Suppressor macrophage (primary cell): ENCODE measurements around the gene RHBDD1.
A peak's percentile ranks its signal among the peaks of the same experiment; 100 is the strongest.
"Not testable (repeated sequence)": the region's sequence is repeated elsewhere in the genome, so short reads cannot be mapped to it uniquely, and the experiment has no call there.

Experiments used
- DNase-seq, 4 experiments: peaks; one replicate each; pipeline ENCODE4 v3.0.0-alpha.2; 2020 to 2022

RHBDD1 gene

DNA sequence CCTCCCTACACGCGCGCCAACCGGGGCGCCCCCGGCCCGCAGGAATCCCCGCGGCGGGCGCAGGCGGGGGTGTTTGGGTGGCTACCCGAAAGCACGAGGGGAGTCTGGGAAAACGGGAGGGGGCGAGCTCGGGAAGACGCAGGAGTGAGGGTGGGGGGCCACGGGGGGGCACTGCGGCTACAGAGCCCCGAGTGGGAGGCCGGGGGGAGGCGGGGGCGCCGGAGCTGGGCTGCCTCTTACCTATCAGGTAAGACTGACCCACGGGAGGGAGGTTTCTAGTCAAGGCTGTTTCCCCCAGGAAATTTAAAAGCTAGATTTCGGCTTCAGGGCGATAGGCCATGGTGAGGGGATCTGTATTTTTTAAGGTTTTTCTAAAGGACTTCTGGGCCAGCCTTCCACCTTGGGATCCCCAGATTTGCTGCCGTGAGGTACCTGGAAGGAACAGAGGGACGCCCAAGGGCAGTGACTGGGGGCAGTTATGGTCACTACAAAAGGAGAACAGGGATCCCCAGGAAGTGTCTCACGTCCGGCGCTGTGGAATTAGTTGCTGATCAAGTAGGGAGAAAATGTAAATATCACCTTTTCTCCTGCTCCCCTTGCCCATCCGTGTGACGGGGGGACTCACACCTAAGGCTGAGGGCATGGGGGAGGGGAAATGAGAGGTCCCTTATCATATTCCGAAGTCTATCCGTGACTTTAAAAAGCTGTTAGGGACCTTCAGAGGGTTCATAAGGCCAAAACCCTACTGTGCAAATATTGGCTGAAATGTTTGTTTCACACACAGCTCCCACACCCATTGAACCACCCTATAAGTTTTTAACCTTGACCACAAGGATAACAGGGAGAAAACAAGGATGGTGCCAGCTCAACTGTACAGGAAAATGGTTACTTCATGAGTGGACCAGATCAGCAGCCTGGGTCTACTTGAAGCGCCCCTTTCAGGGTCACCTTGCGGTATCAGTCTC is 35.6 kb upstream of the RHBDD1 start:
- peak in 1 of 4 experiments; percentile 27 for DNase-seq

- DNase-seq: peak; percentile 7 to 55 (median 26)
These were observed 34.7 kb upstream of the RHBDD1 start for GRCh38 chr2:226800941-226801784.

DNA sequence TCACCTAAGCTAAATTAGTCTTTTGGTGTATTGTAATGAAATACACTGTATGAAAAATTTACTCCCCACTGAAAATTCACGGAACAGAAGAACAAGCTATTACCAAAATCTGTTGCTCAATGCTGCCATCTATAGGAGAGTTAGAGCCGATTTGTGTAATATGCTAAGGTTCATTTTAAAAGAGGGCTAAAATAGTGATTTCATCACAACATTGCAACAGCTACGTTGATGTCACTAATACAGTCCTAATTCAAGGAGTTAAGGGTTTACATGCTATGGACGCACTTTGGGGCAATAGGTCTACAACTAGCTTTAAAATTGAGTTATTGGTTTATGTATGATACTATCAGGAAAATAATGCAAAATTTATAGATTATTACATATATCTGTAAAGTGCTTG is 33.3 kb upstream of the RHBDD1 start:
- peak; percentile 50 to 92 (median 80) for DNase-seq

- DNase-seq: no peak
These were observed 32.4 kb upstream of the RHBDD1 start for GRCh38 chr2:226803410-226803809.

GRCh38 chr2:226813148-226813701 is 22.6 kb upstream of the RHBDD1 start:
- no peak for DNase-seq

- no peak for DNase-seq
These were observed 16.9 kb upstream of the RHBDD1 start for GRCh38 chr2:226818930-226819329.

GRCh38 chr2:226825056-226825455 is 10.8 kb upstream of the RHBDD1 start:
- no peak for DNase-seq

GRCh38 chr2:226828191-226828590 is 7.7 kb upstream of the RHBDD1 start:
- DNase-seq: no peak

DNA sequence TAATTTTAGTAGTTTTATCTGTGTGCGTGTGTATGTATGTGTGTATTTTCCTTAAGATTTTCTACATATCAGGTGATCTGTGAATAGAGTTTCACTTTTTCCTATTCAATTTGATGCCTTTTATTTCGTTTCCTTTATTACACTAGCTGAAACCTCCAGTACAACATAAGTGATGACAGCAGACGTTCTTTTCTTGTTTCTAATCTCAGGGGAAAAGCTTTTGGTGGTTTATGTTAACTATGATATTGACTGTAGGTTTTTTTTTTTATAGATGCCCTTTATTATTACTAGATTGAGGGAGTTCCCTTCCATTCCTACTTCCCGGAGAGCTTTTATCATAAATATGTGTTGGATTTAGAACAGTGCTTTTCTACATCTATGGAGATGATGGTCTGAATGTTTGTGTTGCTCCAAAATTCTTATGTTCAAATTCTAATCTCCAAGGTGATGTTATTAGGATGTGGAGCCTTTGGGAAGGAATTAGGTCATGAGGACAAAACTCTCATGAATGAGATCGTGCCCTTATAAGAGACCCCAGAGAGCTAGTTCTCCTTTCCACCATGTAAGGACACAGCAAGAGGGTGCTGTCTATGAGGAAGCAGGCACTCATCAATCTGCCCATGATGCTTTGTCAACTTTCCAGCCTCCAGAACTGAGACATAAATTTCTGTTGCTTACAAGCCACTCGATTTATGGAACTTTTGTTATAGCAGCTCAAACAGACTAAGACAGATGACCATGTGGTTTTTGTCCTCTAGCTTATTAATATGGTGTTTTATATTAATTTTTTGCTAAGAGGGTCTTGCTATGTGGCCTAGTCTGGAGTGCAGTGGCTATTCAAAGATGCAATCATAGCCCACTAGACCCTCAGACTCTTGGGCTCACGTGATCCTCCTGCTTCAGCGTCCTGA is 5.9 kb upstream of the RHBDD1 start:
- DNase-seq: no peak

GRCh38 chr2:226831266-226831665 is 4.6 kb upstream of the RHBDD1 start:
- DNase-seq: no peak

DNA sequence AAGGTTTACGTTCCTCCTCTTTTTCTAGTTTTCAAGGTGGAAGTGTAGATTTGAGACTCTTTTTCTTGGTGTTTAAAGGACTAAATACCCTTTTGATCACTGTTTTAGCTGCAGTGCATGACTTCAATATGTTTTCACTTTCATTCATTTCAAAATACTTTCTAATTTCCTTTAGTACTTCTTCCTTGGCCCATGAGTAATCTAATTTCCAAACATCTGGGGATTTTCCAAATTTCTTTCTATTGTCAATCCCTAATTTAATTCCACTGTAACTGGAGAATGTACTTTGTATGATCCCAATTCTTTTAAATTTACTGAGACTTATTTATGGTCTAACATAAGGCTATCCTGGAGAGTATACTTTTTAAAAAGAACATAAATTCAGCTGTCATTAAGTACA is 3.8 kb upstream of the RHBDD1 start:
- DNase-seq: no peak

DNA sequence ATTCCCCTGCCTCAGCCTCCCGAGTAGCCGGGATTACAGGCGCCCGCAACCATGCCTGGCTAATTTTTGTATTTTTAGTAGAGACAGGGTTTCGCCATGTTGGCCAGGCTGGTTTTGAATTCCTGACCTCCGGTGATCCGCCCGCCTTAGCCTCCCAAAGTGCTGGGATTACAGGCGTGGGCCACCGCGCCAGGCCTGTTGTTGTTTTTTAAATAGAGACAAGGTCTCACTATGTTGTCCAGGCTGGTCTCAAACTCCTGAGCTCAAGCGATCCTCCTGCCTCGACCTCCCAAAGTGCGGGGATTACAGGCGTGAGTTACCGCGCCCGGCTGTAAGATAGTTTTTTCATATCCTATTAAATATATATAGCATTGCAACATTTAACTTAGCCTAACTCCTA is 974 bp upstream of the RHBDD1 start:
- not testable (repeated sequence) for DNase-seq

DNA sequence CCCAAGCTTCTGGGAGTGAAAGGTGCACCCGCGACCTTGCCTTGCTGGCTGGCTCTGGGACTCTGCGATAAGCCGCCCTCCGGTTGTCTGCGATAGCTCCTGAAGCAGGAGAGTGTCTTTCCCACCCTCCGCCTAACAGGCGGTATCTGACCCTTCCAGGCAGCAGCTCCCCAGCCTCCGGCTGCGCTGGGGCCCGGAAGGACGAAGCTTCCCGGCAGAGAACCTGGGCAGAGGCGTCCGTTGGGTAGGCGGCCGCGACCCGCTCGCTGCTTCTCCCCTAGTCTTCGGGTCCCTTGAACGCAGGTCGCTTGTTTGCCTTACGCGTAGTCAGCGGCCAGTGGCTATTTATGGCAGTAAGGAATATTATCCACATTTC is 446 bp upstream of the RHBDD1 start:
- no peak for DNase-seq

GRCh38 chr2:226836548-226836885 is 663 bp downstream of the RHBDD1 start:
- peak in 1 of 4 experiments; percentile 2 for DNase-seq

- DNase-seq: no peak
These were observed 1.5 kb downstream of the RHBDD1 start for GRCh38 chr2:226837334-226837733.

DNA sequence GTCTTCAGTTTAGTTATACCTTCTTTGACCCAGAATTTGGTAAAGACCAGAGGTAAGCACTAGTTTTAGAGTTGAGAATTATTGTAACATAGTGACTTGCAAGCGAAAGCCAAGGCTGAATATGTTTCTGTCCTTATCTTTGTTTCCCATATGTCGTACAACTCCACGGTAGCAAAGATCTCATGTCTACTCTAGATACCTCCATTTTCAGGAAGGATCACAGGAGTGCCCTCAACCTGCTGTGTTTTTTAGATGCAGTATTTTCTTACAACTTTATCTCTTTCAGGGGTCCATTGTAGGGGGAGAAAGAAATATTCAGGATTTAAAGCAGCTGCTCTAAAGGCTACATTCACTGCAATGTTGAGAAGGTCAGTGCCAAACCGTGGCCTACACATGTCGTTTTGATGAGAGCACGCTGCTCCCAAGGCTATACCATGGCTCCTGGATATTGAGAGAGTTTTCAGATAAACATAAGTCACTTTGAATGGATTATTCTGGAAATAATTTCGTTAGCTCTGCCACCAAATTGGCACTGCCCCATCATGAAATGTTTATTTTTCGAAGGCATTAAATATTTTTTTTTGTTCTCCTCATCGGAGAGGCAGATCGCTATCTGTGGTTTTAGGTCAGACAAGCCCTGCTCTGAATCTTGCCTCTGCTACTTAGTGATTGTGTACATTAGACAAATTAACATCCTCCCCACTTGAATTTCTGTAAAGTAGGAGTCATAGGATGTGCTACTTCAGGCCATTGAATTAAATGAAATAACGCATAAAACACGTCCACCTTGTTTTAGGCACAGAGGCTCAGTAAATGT is 2.1 kb downstream of the RHBDD1 start:
- DNase-seq: no peak

- DNase-seq: no peak
These were observed 2.9 kb downstream of the RHBDD1 start for GRCh38 chr2:226838722-226839121.

DNA sequence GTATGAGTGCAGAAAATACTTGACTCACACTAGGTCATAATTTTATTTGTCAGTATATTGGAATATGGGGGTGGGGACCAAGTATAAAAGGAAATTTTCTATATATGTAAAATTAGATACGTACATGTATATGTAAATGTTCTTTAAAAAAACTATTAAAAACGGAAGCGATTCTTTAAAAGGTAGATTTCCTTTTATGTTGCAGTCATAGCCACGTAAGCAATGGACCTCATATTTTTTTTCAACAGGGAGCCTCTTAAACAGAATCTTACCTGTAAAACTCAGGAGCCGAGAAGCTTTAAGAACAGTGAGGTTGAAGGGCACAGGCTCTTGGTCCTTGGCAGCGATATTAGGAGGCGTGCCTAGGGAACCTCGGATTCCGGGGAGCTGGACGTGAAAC is 3.3 kb downstream of the RHBDD1 start:
- DNase-seq: no peak

DNA sequence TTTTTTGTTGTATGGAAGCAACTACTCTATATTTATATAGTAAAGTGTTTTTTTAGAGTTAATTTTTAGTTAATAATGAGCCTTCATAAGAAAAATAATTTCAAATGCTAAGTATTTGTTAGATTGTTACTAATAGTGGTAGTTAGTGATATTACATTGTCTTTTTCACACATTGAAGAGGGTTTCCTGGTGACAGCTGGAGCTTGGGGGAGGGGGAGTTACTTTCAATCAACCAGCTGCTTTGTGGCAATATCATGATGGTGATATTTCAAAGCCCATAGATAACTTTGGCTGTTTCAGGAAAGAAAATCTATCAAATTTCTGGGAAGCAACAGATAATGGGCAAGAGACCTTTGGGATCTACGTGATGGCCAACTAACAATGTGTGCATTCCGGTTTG is 4.1 kb downstream of the RHBDD1 start:
- no peak for DNase-seq

DNA sequence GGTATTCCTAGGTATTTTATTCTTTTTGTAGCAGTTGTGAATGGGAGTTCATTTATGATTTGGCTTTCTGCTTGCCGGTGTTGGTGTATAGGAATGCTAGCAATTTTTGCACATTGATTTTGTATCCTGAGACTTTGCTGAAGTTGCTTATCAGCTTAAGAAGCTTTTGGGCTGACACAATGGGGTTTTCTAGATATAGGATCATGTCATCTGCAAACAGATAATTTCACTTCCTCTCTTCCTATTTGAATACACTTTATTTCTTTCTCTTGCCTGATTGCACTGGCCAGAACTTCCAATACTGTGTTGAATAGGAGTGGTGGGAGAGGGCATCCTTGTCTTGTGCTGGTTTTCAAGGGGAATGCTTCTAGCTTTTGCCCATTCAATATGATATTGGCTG is 7.1 kb downstream of the RHBDD1 start:
- DNase-seq: not testable (repeated sequence)

- DNase-seq: no peak
These were observed 9.7 kb downstream of the RHBDD1 start for GRCh38 chr2:226845386-226846116.
